GM12874 (cell line): ENCODE results near the gene RBMS1.

Source experiments
- TF ChIP-seq, protein P1 (sequence below): IDR thresholded peaks from 2 replicates; pipeline ENCODE4 v1.5.1; 2011; ENCODE audit warnings: low read depth, mild to moderate bottlenecking, control low read depth, low read length, moderate library complexity; ENCODE audit not compliant: insufficient read depth

RBMS1 gene

DNA sequence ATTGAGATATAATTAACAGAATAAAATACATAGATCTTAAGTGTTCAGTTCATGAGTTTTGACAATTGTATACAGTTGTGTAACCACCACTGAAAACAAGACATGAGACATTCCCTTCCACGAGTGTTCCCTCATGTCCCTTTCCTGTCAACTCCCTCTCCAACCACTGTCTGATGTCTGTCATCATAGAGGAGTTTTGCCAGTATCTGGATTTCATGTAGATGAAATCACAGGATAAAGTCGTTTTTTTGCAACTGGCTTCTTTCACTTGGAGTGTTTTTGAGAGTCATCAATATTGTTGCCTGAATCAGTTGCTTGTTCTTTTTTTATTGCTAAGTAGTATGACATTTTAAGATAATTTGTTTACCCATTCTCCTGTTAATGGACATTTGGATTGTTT lies 52.7 kb downstream of the RBMS1 start:
- TF ChIP-seq, protein P1, sequence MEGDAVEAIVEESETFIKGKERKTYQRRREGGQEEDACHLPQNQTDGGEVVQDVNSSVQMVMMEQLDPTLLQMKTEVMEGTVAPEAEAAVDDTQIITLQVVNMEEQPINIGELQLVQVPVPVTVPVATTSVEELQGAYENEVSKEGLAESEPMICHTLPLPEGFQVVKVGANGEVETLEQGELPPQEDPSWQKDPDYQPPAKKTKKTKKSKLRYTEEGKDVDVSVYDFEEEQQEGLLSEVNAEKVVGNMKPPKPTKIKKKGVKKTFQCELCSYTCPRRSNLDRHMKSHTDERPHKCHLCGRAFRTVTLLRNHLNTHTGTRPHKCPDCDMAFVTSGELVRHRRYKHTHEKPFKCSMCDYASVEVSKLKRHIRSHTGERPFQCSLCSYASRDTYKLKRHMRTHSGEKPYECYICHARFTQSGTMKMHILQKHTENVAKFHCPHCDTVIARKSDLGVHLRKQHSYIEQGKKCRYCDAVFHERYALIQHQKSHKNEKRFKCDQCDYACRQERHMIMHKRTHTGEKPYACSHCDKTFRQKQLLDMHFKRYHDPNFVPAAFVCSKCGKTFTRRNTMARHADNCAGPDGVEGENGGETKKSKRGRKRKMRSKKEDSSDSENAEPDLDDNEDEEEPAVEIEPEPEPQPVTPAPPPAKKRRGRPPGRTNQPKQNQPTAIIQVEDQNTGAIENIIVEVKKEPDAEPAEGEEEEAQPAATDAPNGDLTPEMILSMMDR, result no peak

DNA sequence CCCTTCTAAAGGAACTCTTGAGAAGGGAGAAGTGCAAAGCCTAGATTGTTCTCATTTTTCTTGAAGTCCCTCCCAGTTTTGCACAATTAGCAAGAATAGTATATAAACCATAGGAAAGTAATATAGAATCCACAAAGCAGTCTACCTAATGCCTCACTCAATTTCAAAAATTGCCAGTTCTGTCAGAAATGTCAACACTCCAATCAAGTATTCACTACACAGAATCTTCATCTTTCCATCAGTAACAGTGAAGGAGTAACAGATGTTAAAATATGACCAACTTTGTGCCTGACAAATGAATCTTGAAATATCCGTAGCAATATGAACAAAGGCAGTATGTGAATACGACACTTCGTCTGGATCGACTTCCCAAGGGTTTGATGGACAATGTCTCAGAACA lies 56.3 kb downstream of the RBMS1 start:
- TF ChIP-seq, protein P1, result no peak

DNA sequence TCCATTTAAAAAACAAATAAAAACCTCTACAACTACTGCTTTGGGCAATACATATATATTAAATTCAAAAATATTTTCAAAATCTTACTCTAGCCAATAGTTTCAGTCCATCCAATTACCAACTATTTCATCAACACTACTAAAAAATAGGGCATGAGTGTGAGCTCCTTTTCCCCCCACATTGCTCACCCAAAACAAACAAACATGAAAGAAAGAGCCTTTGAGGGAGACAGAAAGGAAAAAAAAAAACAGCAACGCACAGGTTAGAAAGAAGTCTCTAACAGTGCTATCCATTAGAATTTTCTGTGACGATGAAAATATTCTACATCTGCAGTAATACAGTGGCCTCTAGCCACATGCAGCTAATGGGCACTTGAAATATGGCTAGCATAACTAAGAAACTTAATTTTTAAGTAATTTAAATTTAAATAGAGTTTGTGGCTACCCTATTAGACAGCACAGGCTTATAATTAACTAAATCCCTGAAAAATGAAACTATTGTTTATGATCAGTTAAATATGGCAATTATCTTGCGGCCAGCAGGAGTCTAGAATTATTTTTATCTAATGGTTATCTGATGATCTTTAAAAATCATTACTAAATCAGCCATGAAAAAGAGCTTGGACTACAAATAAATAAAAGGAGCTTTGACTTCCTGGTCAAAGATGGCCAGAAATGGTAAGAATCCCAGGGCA lies 59.2 kb downstream of the RBMS1 start:
- TF ChIP-seq, protein P1, result no peak

DNA sequence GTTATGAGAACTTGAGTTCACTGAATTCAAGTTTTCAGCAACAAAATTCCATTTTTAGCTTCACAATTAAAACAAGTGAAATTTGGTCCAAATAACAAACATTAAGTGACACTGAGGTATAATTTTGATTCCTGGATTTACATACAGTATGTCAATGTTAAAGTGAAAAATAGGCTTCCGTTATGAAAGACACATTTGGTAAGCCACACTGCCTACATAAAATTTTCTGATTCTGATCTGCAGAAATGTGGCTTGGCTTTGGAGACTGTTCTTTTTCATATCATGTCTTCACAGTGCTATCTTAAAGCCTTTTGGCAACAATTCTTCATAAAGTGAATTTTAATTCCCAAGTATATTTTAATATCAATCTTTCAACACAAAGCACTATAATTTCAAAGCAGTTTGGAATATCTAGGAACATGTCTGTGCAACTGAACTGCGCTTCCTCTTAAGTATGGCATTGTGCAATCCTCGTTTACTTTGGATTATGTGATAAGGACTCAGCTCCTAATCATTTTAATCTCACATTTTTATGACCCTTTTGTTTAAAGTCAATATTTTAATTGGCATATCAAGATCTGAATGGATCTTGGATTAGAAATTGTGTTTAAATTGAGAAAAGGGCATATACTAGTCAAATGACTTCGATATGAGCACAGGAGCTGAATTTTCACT lies 60.0 kb downstream of the RBMS1 start:
- TF ChIP-seq, protein P1, result no peak

DNA sequence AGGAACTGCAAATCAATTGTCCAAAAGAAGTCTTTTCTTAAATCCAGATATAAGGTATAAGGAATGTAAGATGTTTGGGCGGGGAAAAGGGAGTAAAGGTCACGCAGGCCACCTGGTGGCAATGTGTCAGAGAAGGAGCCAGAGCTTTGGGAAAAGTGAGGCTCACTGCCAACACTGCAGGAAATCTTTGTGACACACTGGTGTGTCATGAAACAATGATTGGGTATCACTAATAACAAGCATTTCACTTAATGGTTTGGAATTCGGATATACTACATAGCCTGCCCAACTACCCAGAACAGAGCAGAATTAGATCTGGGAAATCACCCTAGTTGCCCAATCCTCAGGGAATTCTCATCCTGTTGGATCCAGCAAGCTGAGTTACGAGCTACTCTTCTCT lies 61.0 kb downstream of the RBMS1 start:
- TF ChIP-seq, protein P1, result no peak

DNA sequence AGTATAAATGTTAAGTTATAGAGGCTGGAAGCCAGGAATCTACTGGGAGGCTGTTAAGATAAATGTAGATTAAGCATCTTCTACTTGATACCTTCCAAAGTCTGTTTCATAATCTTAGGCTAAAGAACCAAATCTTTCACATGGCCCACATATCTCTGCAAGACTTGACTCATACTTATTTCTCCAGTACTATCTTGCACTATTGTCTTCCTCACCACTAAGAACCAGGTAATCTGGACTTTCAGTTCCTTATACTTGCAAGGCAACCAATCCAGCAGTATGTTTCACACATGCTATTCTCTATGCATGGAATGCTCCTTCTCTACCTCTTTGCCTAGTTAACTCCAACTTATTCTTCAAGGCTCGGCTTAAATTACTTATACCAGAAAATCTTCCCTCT lies 62.2 kb downstream of the RBMS1 start:
- TF ChIP-seq, protein P1, result no peak

DNA sequence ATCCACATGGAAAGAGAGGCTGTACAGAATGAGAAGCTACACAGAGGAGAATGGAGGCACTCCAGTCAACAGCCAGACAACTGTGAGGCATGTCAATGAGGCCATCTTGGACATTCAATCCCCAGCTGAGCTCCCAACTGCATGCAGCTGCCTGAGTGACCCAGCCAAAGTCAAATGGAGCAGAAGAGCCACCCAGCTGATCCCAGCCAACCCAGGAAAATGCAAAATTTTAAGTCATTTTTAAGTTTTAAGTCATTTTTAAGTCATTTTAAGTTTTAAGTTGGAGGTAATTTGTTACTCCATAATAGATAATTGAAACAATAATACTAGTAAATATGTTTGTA lies 63.6 kb downstream of the RBMS1 start:
- TF ChIP-seq, protein P1, result no peak
